Sigmoid colon (tissue), 7 donors: Measurements from ENCODE around the gene TMEM45B. TPM values are rescaled to one million over a fixed set of nuclear protein-coding genes. Genes with fewer than 3 reads are reported as not detected.
"Not testable (repeated sequence)": the region's sequence is repeated elsewhere in the genome, so short reads cannot be mapped to it uniquely, and the experiment has no call there.

Experiments used
- DNase-seq: peaks from one replicate; pipeline ENCODE4 v3.0.0-alpha.2; 2019
- H3K27ac ChIP-seq, 4 donors: fragments of 200-600 bp; sonication (generic); one replicate each; pipeline ENCODE4 v1.5.1; 2016 to 2019; ENCODE audit warnings: mild to moderate bottlenecking in 1 of 4
- H3K27me3 ChIP-seq, 3 donors: fragments of 200-600 bp; sonication (generic); one replicate each; pipeline ENCODE4 v1.5.1; 2019; ENCODE audit warnings: mild to moderate bottlenecking in 1 of 3
- H3K36me3 ChIP-seq, 4 donors: fragments of 200-600 bp; sonication (generic); one replicate each; pipeline ENCODE4 v1.5.1; 2016 to 2019
- H3K4me1 ChIP-seq, 4 donors: fragments of 200-600 bp; sonication (generic); one replicate each; pipeline ENCODE4 v1.5.1; 2017 to 2019
- H3K4me3 ChIP-seq, 4 donors: fragments of 200-600 bp; sonication (generic); one replicate each; pipeline ENCODE4 v1.5.1; 2017 to 2019; ENCODE audit warnings: mild to moderate bottlenecking in 2 of 4, moderate library complexity in 1 of 4
- H3K9me3 ChIP-seq, 4 donors: fragments of 200-600 bp in 3 of 4; sonication (generic) in 3 of 4; one replicate each; pipeline versions ENCODE4 v1.5.1 to v1.6.1; 2013 to 2019
- CTCF ChIP-seq, 4 experiments: fragments of 450-650 bp in 3 of 4; fragments of 200-600 bp in 1 of 4; IDR thresholded peaks; one replicate each; pipeline ENCODE4 v1.5.1; 2016 to 2019; ENCODE audit warnings: antibody characterized with exemption in 4 of 4, mild to moderate bottlenecking in 3 of 4, moderate library complexity in 2 of 4
- EP300 ChIP-seq, 4 donors: sonication (generic); formaldehyde crosslinking; IDR thresholded peaks; one replicate each; pipeline ENCODE4 v1.6.1; 2017; ENCODE audit warnings: antibody characterized with exemption in 4 of 4
- POLR2A ChIP-seq, 2 donors: fragments of 450-650 bp; IDR thresholded peaks; one replicate each; pipeline ENCODE4 v1.6.1; 2016; ENCODE audit warnings: antibody characterized with exemption in 2 of 2, mild to moderate bottlenecking in 2 of 2, moderate library complexity in 2 of 2
- POLR2AphosphoS5 ChIP-seq, 4 donors: sonication (generic); formaldehyde crosslinking; IDR thresholded peaks; one replicate each; pipeline ENCODE4 v1.6.1; 2017; ENCODE audit warnings: antibody characterized with exemption in 4 of 4
- WGBS, 2 donors: extraction: QIAGEN DNeasy Blood & Tissue Kit; methylation state at CpG; one replicate each; pipeline ENCODE4 v1.1.7; 2013; 5-methylcytosine and 5-hydroxymethylcytosine counted together
- intact Hi-C: fragments of 100-400 bp; cut with DNase I; formaldehyde crosslinking; loops from one replicate; pipeline ENCODE4 v1.15.1; 2023
- polyA plus RNA-seq, 3 donors: library from polyadenylated mRNA; stranded (reverse); fragments of 200-250 nt; gene quantifications; one replicate each; pipeline ENCODE4 v1.2.3, GENCODE V29; 2013
- total RNA-seq, 4 donors: library from RNA; depleted of rRNA; stranded (reverse); fragments of >200 nt; gene quantifications; one replicate each; pipeline ENCODE4 v1.1.0, GENCODE V29; 2016
- donor health status: healthy with polysubstance abuse.
- donor health status: Bipolar disorder and iron deficiency.
- donor health status: healthy.

Gene TMEM45B
- total and polyA plus RNA-seq, 7 donors: 0.55 to 150 (median 16.0) TPM; not detected in 1

GRCh38 chr11:129814244-129815014 lies 1.2 kb upstream of the TMEM45B start:
- Histone ChIP-seq H3K4me3 (no peak overlapping the region), H3K36me3 (no peaks in the 10 kb centered on the region), H3K27me3 (peaks cover 0 to 31% (median 13%) of the 10 kb centered on the region in 3 donors), H3K9me3 (no peaks in the 10 kb centered on the region), H3K27ac (no peak overlapping the region), H3K4me1 (peaks cover 0 to 9% (median 0%) of the 10 kb centered on the region in 4 donors)
- WGBS, 2 donors: 84 to 92% methylated on average over 24 of the region's 24 CpGs
- no peak for DNase-seq
- TF ChIP-seq POLR2A (IDR thresholded peaks at IDR 0.05) (no peak), EP300 (IDR thresholded peaks at IDR 0.05) (no peak), POLR2AphosphoS5 (IDR thresholded peaks at IDR 0.05) (no peak), CTCF (IDR thresholded peaks at IDR 0.05) (no peak)
- intact Hi-C loops: no loop called here

GRCh38 chr11:129817534-129818051 lies 1.9 kb downstream of the TMEM45B start:
- H3K27ac ChIP-seq: no peak overlapping the region
- intact Hi-C loops: no loop called here
- 9 to 66% methylated on average over 1 of the region's 1 CpG for WGBS, 2 donors

GRCh38 chr11:129818236-129818635 lies 2.6 kb downstream of the TMEM45B start:
- WGBS, 2 donors: 20 to 71% methylated on average over 3 of the region's 3 CpGs
- intact Hi-C loops, H3K9me3 ChIP-seq, H3K4me3 ChIP-seq, H3K36me3 ChIP-seq, DNase-seq, H3K4me1 ChIP-seq, H3K27ac ChIP-seq: not testable (repeated sequence)
- peaks cover 0 to 31% (median 13%) of the 10 kb centered on the region in 3 donors for H3K27me3 ChIP-seq

More at GRCh38 chr11:129817534-129818051, 1.9 kb downstream of the TMEM45B start:
- Histone ChIP-seq H3K4me1 (peaks cover 0 to 9% (median 0%) of the 10 kb centered on the region in 4 donors), H3K36me3 (no peaks in the 10 kb centered on the region), H3K27me3 (peaks cover 0 to 31% (median 13%) of the 10 kb centered on the region in 3 donors), H3K4me3 (no peak overlapping the region), H3K9me3 (no peaks in the 10 kb centered on the region)
- no peak for DNase-seq
- TF ChIP-seq POLR2A (IDR thresholded peaks at IDR 0.05) (no peak), POLR2AphosphoS5 (IDR thresholded peaks at IDR 0.05) (no peak), CTCF (IDR thresholded peaks at IDR 0.05) (no peak), EP300 (IDR thresholded peaks at IDR 0.05) (no peak)

- Histone ChIP-seq H3K4me3 (no peak overlapping the region), H3K36me3 (no peaks in the 10 kb centered on the region), H3K27ac (no peak overlapping the region), H3K9me3 (no peaks in the 10 kb centered on the region), H3K27me3 (peaks cover 0 to 29% (median 13%) of the 10 kb centered on the region in 3 donors), H3K4me1 (peaks cover 0 to 9% (median 0%) of the 10 kb centered on the region in 4 donors)
- no peak for TF ChIP-seq POLR2AphosphoS5 (IDR thresholded peaks at IDR 0.05)
- no peak for TF ChIP-seq CTCF (IDR thresholded peaks at IDR 0.05)
- TF ChIP-seq EP300 (IDR thresholded peaks at IDR 0.05): no peak
- no peak for TF ChIP-seq POLR2A (IDR thresholded peaks at IDR 0.05)
- no peak for DNase-seq
- intact Hi-C loops: no loop called here
- 81 to 92% methylated on average over 9 of the region's 9 CpGs for WGBS, 2 donors
These were observed 3.6 kb downstream of the TMEM45B start for GRCh38 chr11:129819237-129819636.

- H3K27ac ChIP-seq, H3K4me3 ChIP-seq, H3K36me3 ChIP-seq, DNase-seq, H3K9me3 ChIP-seq, intact Hi-C loops, H3K4me1 ChIP-seq: not testable (repeated sequence)
- H3K27me3 ChIP-seq: peaks cover 0 to 19% (median 12%) of the 10 kb centered on the region in 3 donors
- 94 to 97% methylated on average over 6 of the region's 6 CpGs for WGBS, 2 donors
These were observed 4.6 kb downstream of the TMEM45B start for GRCh38 chr11:129820228-129820627.

GRCh38 chr11:129823281-129823680 lies 7.6 kb downstream of the TMEM45B start:
- H3K27ac ChIP-seq, H3K9me3 ChIP-seq, H3K27me3 ChIP-seq, DNase-seq, H3K4me1 ChIP-seq, H3K36me3 ChIP-seq, H3K4me3 ChIP-seq, intact Hi-C loops: not testable (repeated sequence)
- 91 to 96% methylated on average over 4 of the region's 4 CpGs for WGBS, 2 donors

GRCh38 chr11:129823799-129824198 lies 8.2 kb downstream of the TMEM45B start:
- H3K27ac ChIP-seq, H3K36me3 ChIP-seq, H3K27me3 ChIP-seq, H3K9me3 ChIP-seq, DNase-seq, H3K4me3 ChIP-seq, H3K4me1 ChIP-seq, intact Hi-C loops: not testable (repeated sequence)
- WGBS, 2 donors: 48 to 74% methylated on average over 3 of the region's 3 CpGs
